GM23338 (cell line): ENCODE measurements around the gene GNAO1.

Experiments used
- CREB1 ChIP-seq: fragments of 250-450 bp; sonication (Bioruptor Pico); IDR thresholded peaks from 2 replicates; pipeline ENCODE4 v1.5.0; 2020; ENCODE audit warnings: low read depth, mild to moderate bottlenecking, moderate library complexity
- EZH2 ChIP-seq: fragments of 200-600 bp; sonication (generic); IDR thresholded peaks from one replicate; pipeline ENCODE4 v1.8.0; 2017; ENCODE audit warnings: antibody characterized with exemption, mild to moderate bottlenecking, low read depth; ENCODE audit not compliant: unreplicated experiment
- EZH2phosphoT487 ChIP-seq: fragments of 200-600 bp; sonication (generic); IDR thresholded peaks from one replicate; pipeline ENCODE4 v1.8.1; 2018; ENCODE audit warnings: antibody characterized with exemption; ENCODE audit not compliant: unreplicated experiment
- JUNB ChIP-seq: IDR thresholded peaks from one replicate; pipeline ENCODE4 v1.6.1; 2016; ENCODE audit warnings: antibody characterized with exemption; ENCODE audit not compliant: unreplicated experiment
- NANOG ChIP-seq: IDR thresholded peaks from 2 replicates; pipeline ENCODE4 v1.6.1; 2016; ENCODE audit warnings: antibody characterized with exemption, borderline replicate concordance
- POLR2AphosphoS5 ChIP-seq: IDR thresholded peaks from 2 replicates; pipeline ENCODE4 v1.6.1; 2016; ENCODE audit warnings: antibody characterized with exemption, low read depth
- STAT1 ChIP-seq: IDR thresholded peaks from one replicate; pipeline ENCODE4 v1.6.1; 2016; ENCODE audit warnings: antibody characterized with exemption; ENCODE audit not compliant: unreplicated experiment
- ZNF114 ChIP-seq: fragments of 250-450 bp; sonication (Bioruptor Pico); IDR thresholded peaks from 2 replicates; pipeline ENCODE4 v1.5.0; 2020; ENCODE audit warnings: mild to moderate bottlenecking, moderate library complexity
- ZNF331 ChIP-seq: fragments of 250-450 bp; sonication (Bioruptor Pico); IDR thresholded peaks from 2 replicates; pipeline ENCODE4 v1.5.0; 2020; ENCODE audit warnings: low read depth, mild to moderate bottlenecking, moderate library complexity
- TF ChIP-seq, protein P1 (sequence below), 2 experiments: fragments of 200-600 bp in 1 of 2; sonication (generic) in 1 of 2; conservative IDR thresholded peaks; 2 replicates each; pipeline versions ENCODE4 v1.5.1 to v1.6.1; 2016 to 2017; ENCODE audit warnings: antibody characterized with exemption in 2 of 2, low read depth in 2 of 2, mild to moderate bottlenecking in 2 of 2, moderate library complexity in 1 of 2
- TF ChIP-seq, protein P2 (sequence below): IDR thresholded peaks from 2 replicates; pipeline ENCODE4 v1.6.1; 2016; ENCODE audit warnings: antibody characterized with exemption
- TF ChIP-seq, protein P3 (sequence below): IDR thresholded peaks from one replicate; pipeline ENCODE4 v1.6.1; 2018; ENCODE audit warnings: antibody characterized with exemption; ENCODE audit not compliant: unreplicated experiment

DNA sequence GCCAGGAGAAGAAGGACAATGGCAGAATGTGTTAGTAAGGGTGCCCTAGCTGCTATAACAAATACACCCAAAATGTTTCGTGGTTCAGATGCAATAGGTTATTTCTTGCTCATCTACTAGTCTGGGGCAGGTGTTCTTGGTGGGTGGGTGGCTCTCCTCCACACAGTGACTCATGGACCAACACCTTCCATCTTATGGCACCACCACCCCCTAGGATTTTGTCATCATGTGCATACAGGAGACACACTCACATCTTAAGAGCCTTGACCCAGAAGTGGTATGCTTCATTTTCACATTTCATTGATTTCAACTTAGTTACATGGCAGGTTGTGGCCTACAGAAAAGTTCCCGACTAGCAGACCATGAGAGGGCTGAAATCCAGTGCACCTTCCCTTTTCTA, 119.4 kb downstream of the GNAO1 start:
- TF ChIP-seq EZH2phosphoT487 (no peak), POLR2AphosphoS5 (no peak), EZH2 (no peak), CREB1 (CRISPR knock-in tag) (no peak), ZNF331 (CRISPR knock-in tag) (no peak), ZNF114 (CRISPR knock-in tag) (no peak), JUNB (no peak), STAT1 (no peak), NANOG (no peak)
- TF ChIP-seq, protein P1, sequence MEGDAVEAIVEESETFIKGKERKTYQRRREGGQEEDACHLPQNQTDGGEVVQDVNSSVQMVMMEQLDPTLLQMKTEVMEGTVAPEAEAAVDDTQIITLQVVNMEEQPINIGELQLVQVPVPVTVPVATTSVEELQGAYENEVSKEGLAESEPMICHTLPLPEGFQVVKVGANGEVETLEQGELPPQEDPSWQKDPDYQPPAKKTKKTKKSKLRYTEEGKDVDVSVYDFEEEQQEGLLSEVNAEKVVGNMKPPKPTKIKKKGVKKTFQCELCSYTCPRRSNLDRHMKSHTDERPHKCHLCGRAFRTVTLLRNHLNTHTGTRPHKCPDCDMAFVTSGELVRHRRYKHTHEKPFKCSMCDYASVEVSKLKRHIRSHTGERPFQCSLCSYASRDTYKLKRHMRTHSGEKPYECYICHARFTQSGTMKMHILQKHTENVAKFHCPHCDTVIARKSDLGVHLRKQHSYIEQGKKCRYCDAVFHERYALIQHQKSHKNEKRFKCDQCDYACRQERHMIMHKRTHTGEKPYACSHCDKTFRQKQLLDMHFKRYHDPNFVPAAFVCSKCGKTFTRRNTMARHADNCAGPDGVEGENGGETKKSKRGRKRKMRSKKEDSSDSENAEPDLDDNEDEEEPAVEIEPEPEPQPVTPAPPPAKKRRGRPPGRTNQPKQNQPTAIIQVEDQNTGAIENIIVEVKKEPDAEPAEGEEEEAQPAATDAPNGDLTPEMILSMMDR (conservative IDR thresholded peaks at IDR 0.05; ENCODE audit: low read depth in 2 of 2) = no peak
- TF ChIP-seq, protein P2, sequence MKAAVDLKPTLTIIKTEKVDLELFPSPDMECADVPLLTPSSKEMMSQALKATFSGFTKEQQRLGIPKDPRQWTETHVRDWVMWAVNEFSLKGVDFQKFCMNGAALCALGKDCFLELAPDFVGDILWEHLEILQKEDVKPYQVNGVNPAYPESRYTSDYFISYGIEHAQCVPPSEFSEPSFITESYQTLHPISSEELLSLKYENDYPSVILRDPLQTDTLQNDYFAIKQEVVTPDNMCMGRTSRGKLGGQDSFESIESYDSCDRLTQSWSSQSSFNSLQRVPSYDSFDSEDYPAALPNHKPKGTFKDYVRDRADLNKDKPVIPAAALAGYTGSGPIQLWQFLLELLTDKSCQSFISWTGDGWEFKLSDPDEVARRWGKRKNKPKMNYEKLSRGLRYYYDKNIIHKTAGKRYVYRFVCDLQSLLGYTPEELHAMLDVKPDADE = no peak
- TF ChIP-seq, protein P3, sequence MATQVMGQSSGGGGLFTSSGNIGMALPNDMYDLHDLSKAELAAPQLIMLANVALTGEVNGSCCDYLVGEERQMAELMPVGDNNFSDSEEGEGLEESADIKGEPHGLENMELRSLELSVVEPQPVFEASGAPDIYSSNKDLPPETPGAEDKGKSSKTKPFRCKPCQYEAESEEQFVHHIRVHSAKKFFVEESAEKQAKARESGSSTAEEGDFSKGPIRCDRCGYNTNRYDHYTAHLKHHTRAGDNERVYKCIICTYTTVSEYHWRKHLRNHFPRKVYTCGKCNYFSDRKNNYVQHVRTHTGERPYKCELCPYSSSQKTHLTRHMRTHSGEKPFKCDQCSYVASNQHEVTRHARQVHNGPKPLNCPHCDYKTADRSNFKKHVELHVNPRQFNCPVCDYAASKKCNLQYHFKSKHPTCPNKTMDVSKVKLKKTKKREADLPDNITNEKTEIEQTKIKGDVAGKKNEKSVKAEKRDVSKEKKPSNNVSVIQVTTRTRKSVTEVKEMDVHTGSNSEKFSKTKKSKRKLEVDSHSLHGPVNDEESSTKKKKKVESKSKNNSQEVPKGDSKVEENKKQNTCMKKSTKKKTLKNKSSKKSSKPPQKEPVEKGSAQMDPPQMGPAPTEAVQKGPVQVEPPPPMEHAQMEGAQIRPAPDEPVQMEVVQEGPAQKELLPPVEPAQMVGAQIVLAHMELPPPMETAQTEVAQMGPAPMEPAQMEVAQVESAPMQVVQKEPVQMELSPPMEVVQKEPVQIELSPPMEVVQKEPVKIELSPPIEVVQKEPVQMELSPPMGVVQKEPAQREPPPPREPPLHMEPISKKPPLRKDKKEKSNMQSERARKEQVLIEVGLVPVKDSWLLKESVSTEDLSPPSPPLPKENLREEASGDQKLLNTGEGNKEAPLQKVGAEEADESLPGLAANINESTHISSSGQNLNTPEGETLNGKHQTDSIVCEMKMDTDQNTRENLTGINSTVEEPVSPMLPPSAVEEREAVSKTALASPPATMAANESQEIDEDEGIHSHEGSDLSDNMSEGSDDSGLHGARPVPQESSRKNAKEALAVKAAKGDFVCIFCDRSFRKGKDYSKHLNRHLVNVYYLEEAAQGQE = no peak
